ENCODE results near the gene NRIP2. TPM values are rescaled to one million over a fixed set of nuclear protein-coding genes. Genes with fewer than 3 reads are reported as not detected.

The NRIP2 gene
- total RNA-seq, 4 donors from 2014 or later = 2.4 to 10.5 (median 7.0) TPM

- TF ChIP-seq CTCF (IDR thresholded peaks at IDR 0.05) = no peak
- no peak for TF ChIP-seq POLR2A (IDR thresholded peaks at IDR 0.05)
- Histone ChIP-seq H3K4me1 (peaks cover 0 to 5% of the 10 kb centered on the region in 2 donors), H3K27ac (no peak overlapping the region), H3K9me3 (no peaks in the 10 kb centered on the region), H3K4me3 (no peak overlapping the region), H3K27me3 (no peaks in the 10 kb centered on the region), H3K36me3 (no peaks in the 10 kb centered on the region)
- intact Hi-C loops (cut with DNase I; ENCODE audit: low total_unique reads) = no loop called here
- no peak for DNase-seq
Observed at GRCh38 chr12:2806700-2807099, 28.1 kb downstream of the NRIP2 start.

- no peaks in the 10 kb centered on the region for H3K27me3 ChIP-seq
- no peak for TF ChIP-seq CTCF (IDR thresholded peaks at IDR 0.05)
- no peak for TF ChIP-seq POLR2A (IDR thresholded peaks at IDR 0.05)
- H3K36me3 ChIP-seq = no peaks in the 10 kb centered on the region
- no peaks in the 10 kb centered on the region for H3K9me3 ChIP-seq
- peak overlapping the region; percentile 4 to 39 for H3K27ac ChIP-seq
- intact Hi-C loops (cut with DNase I; ENCODE audit: low total_unique reads) = no loop called here
- no peak overlapping the region for H3K4me3 ChIP-seq
- H3K4me1 ChIP-seq = peaks cover 0 to 4% of the 10 kb centered on the region in 2 donors
- DNase-seq = no peak
Observed at GRCh38 chr12:2805143-2805520, 29.7 kb downstream of the NRIP2 start.

GRCh38 chr12:2804393-2805142 lies 30.3 kb downstream of the NRIP2 start:
- intact Hi-C loops (cut with DNase I; ENCODE audit: low total_unique reads) = no loop called here
- H3K4me3 ChIP-seq = no peak overlapping the region
- peaks cover 0 to 4% of the 10 kb centered on the region in 2 donors for H3K4me1 ChIP-seq
- H3K36me3 ChIP-seq = no peaks in the 10 kb centered on the region
- peak; percentile 52 to 59 for DNase-seq
- no peaks in the 10 kb centered on the region for H3K9me3 ChIP-seq
- TF ChIP-seq POLR2A (IDR thresholded peaks at IDR 0.05) (no peak), CTCF (IDR thresholded peaks at IDR 0.05) (no peak)
- H3K27ac ChIP-seq = peak overlapping the region; percentile 4 to 39
- H3K27me3 ChIP-seq = no peaks in the 10 kb centered on the region

- no peaks in the 10 kb centered on the region for H3K27me3 ChIP-seq
- DNase-seq = no peak
- peaks cover 0 to 4% of the 10 kb centered on the region in 2 donors for H3K4me1 ChIP-seq
- H3K36me3 ChIP-seq = no peaks in the 10 kb centered on the region
- H3K27ac ChIP-seq = peak overlapping the region in 1 of 2 donors; percentile 23
- TF ChIP-seq CTCF (IDR thresholded peaks at IDR 0.05) = no peak
- no peak for TF ChIP-seq POLR2A (IDR thresholded peaks at IDR 0.05)
- intact Hi-C loops (cut with DNase I; ENCODE audit: low total_unique reads) = no loop called here
- H3K4me3 ChIP-seq = no peak overlapping the region
- no peaks in the 10 kb centered on the region for H3K9me3 ChIP-seq
Observed at GRCh38 chr12:2803635-2804392, 31.0 kb downstream of the NRIP2 start.
